Fibroblast of lung (primary cell): ENCODE results near the gene MDN1. TPM values are rescaled to one million over a fixed set of nuclear protein-coding genes. Genes with fewer than 3 reads are reported as not detected.

Source experiments
- DNase-seq, 2 donors: peaks; one replicate each; pipeline versions ENCODE4 v3.0.0 to v3.0.0-alpha.2; 2010; ENCODE audit warnings: low read depth in 2 of 2
- H2AFZ ChIP-seq: 2 replicates; pipeline ENCODE4 v1.5.1; 2012; ENCODE audit warnings: low read length, control low read depth, inconsistent platforms
- H3K27ac ChIP-seq: 2 replicates; pipeline ENCODE4 v1.5.1; 2011; ENCODE audit warnings: low read length, control low read depth; ENCODE audit not compliant: insufficient read depth
- H3K27me3 ChIP-seq: 2 replicates; pipeline ENCODE4 v1.5.1; 2011; ENCODE audit warnings: mild to moderate bottlenecking, low read length; ENCODE audit not compliant: control insufficient read depth, insufficient read depth
- H3K36me3 ChIP-seq: 2 replicates; pipeline ENCODE4 v1.5.1; 2011; ENCODE audit warnings: low read length; ENCODE audit not compliant: control insufficient read depth, insufficient read depth
- H3K4me1 ChIP-seq: 2 replicates; pipeline ENCODE4 v1.5.1; 2011; ENCODE audit warnings: low read length; ENCODE audit not compliant: control insufficient read depth, insufficient read depth; ENCODE audit errors: extremely low read depth
- H3K4me2 ChIP-seq: 2 replicates; pipeline ENCODE4 v1.5.1; 2011; ENCODE audit warnings: low read length, control low read depth; ENCODE audit not compliant: insufficient read depth; ENCODE audit errors: extremely low read depth
- H3K4me3 ChIP-seq, 4 experiments: fragments of 200-600 bp in 1 of 4; sonication (generic) in 1 of 4; replicated peaks in 1 of 4; 2 replicates each; pipeline ENCODE4 v1.5.1; 2011 to 2016; ENCODE audit warnings: low read length in 4 of 4, low read depth in 3 of 4, mild to moderate bottlenecking in 3 of 4, control low read depth in 2 of 4, inconsistent platforms in 1 of 4, mixed read lengths in 1 of 4; ENCODE audit not compliant: insufficient read depth in 1 of 4; ENCODE audit errors: control extremely low read depth in 1 of 4
- H3K79me2 ChIP-seq: 2 replicates; pipeline ENCODE4 v1.5.1; 2012; ENCODE audit warnings: mild to moderate bottlenecking, low read length, inconsistent platforms; ENCODE audit not compliant: control insufficient read depth, insufficient read depth
- H3K9ac ChIP-seq: 2 replicates; pipeline ENCODE4 v1.5.1; 2011; ENCODE audit warnings: mild to moderate bottlenecking, low read length, control low read depth; ENCODE audit not compliant: insufficient read depth
- H3K9me3 ChIP-seq: 2 replicates; pipeline ENCODE4 v1.5.1; 2012; ENCODE audit warnings: low read depth, low read length; ENCODE audit not compliant: control insufficient read depth, insufficient read depth
- H4K20me1 ChIP-seq: 2 replicates; pipeline ENCODE4 v1.5.1; 2011; ENCODE audit warnings: low read length; ENCODE audit not compliant: control insufficient read depth, insufficient read depth; ENCODE audit errors: extremely low read depth
- EZH2 ChIP-seq: IDR thresholded peaks from 2 replicates; pipeline ENCODE4 v1.5.1; 2012; ENCODE audit warnings: low read length, control low read depth, mild to moderate bottlenecking; ENCODE audit errors: missing control alignments
- polyA plus RNA-seq, 2 donors: library from polyadenylated mRNA; depleted of rRNA in 1 of 2; stranded (reverse) in 1 of 2; unstranded in 1 of 2; fragments of >200 nt; gene quantifications; 2 replicates each; pipeline ENCODE4 v1.2.1, GENCODE V29; 2011 to 2012; ENCODE audit warnings: missing spikeins in 1 of 2
- total RNA-seq: library from RNA; depleted of rRNA; stranded (reverse); fragments of >200 nt; gene quantifications from 2 replicates; pipeline ENCODE4 v1.2.1, GENCODE V29; 2014
- TF ChIP-seq, protein P1 (sequence below), 2 donors: IDR thresholded peaks in 1 of 2; conservative IDR thresholded peaks in 1 of 2; 1 replicate in 1 of 2; 2 replicates in 1 of 2; pipeline ENCODE4 v1.5.1; 2011 to 2012; ENCODE audit warnings: low read length in 2 of 2, control low read depth in 1 of 2, inconsistent platforms in 1 of 2, low read depth in 1 of 2, mild to moderate bottlenecking in 1 of 2

The MDN1 gene
- total and polyA plus RNA-seq, 2 donors (not counting 1 experiment from before 2014, with no cell fraction given): 5.9 to 23.5 TPM

DNA sequence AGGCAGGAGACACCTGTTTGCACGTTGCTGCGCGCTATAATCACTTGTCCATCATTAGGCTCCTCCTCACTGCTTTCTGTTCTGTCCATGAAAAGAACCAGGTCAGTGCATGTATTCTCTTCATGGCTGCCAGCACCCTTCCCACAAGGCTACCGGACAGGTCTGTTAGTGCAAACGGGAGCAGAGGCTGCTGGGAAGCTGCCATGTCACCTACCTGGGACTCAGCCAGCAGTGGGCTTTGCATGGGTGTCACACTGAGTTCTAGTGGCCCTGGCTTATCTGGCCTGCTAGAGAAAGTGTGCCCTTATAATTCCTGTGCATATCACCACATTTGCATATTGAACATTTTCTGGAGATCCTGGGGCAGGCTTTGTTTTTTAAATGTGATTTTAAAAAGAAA, 205.8 kb downstream of the MDN1 start:
- DNase-seq: no peak
- no peaks in the 10 kb centered on the region for H4K20me1 ChIP-seq
- no peaks in the 10 kb centered on the region for H3K9me3 ChIP-seq
- no peaks in the 10 kb centered on the region for H3K36me3 ChIP-seq
- no peaks in the 10 kb centered on the region for H3K27me3 ChIP-seq
- no peaks in the 10 kb centered on the region for H3K4me1 ChIP-seq
- no peak for TF ChIP-seq EZH2
- TF ChIP-seq, protein P1, sequence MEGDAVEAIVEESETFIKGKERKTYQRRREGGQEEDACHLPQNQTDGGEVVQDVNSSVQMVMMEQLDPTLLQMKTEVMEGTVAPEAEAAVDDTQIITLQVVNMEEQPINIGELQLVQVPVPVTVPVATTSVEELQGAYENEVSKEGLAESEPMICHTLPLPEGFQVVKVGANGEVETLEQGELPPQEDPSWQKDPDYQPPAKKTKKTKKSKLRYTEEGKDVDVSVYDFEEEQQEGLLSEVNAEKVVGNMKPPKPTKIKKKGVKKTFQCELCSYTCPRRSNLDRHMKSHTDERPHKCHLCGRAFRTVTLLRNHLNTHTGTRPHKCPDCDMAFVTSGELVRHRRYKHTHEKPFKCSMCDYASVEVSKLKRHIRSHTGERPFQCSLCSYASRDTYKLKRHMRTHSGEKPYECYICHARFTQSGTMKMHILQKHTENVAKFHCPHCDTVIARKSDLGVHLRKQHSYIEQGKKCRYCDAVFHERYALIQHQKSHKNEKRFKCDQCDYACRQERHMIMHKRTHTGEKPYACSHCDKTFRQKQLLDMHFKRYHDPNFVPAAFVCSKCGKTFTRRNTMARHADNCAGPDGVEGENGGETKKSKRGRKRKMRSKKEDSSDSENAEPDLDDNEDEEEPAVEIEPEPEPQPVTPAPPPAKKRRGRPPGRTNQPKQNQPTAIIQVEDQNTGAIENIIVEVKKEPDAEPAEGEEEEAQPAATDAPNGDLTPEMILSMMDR (conservative IDR thresholded peaks at IDR 0.05 in 1 of 2, IDR thresholded peaks at IDR 0.05 in 1 of 2; ENCODE audit: low read depth in 1 of 2, low read length in 2 of 2): no peak
- no peak overlapping the region for H2AFZ ChIP-seq
- H3K4me2 ChIP-seq: no peak overlapping the region
- no peak overlapping the region for H3K9ac ChIP-seq
- H3K27ac ChIP-seq: no peak overlapping the region
- no peaks in the 10 kb centered on the region for H3K79me2 ChIP-seq
- H3K4me3 ChIP-seq: no peak overlapping the region

DNA sequence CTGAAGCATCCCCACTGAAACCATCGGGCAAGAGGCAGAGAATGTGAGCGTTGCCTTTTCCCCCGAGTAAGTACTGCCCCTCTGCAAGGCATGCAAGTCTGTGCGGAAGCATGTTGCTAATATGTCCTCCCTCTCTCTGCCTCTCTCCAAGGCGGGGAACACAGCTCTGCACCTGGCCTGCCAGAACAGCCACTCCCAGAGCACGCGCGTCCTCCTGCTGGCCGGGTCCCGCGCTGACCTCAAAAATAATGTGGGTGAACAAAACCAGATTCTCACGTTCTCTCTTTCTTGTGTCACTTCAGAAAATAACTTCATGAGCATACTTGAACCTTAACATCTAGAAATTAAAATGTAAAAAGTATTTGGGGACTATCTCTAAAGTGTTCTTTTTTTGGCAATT, 207.5 kb downstream of the MDN1 start:
- no peaks in the 10 kb centered on the region for H3K27me3 ChIP-seq
- DNase-seq: no peak
- no peak for TF ChIP-seq EZH2
- H3K9me3 ChIP-seq: no peaks in the 10 kb centered on the region
- H3K79me2 ChIP-seq: no peaks in the 10 kb centered on the region
- H3K4me2 ChIP-seq: no peak overlapping the region
- H4K20me1 ChIP-seq: no peaks in the 10 kb centered on the region
- H3K36me3 ChIP-seq: no peaks in the 10 kb centered on the region
- H3K4me1 ChIP-seq: no peaks in the 10 kb centered on the region
- no peak overlapping the region for H2AFZ ChIP-seq
- no peak overlapping the region for H3K27ac ChIP-seq
- no peak overlapping the region for H3K4me3 ChIP-seq
- H3K9ac ChIP-seq: no peak overlapping the region

DNA sequence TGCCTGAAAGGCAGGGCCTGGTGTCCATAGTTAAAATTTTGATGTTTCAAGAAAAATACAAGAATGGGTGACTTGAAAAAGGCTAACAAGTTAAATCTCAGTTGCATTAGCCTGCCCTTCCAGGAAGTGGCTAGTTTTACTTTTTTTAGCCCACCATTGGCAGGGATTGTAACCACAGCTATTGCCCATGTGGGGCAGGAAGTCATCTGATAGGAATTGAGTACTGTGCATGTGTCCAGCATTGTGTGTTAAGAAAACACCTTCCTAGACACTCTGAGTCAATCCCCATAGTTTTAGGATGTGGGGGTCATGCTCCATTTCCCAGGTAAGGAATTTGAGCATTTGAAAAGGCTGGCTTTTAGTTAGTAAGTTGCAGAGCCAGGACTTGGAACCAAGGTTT, 207.9 kb downstream of the MDN1 start:
- H3K27ac ChIP-seq: no peak overlapping the region
- H3K79me2 ChIP-seq: no peaks in the 10 kb centered on the region
- no peaks in the 10 kb centered on the region for H3K27me3 ChIP-seq
- no peaks in the 10 kb centered on the region for H3K4me1 ChIP-seq
- no peak overlapping the region for H3K4me2 ChIP-seq
- no peak overlapping the region for H3K4me3 ChIP-seq
- H3K9me3 ChIP-seq: no peaks in the 10 kb centered on the region
- TF ChIP-seq, protein P1 (conservative IDR thresholded peaks at IDR 0.05 in 1 of 2, IDR thresholded peaks at IDR 0.05 in 1 of 2; ENCODE audit: low read depth in 1 of 2, low read length in 2 of 2): no peak
- no peak for TF ChIP-seq EZH2
- H3K36me3 ChIP-seq: no peaks in the 10 kb centered on the region
- no peak overlapping the region for H2AFZ ChIP-seq
- no peak overlapping the region for H3K9ac ChIP-seq
- DNase-seq: peak in 1 of 2 donors; percentile 60
- H4K20me1 ChIP-seq: no peaks in the 10 kb centered on the region
